ENCODE data around the gene KRT71. TPM values are rescaled to one million over a fixed set of nuclear protein-coding genes. Genes with fewer than 3 reads are reported as not detected.

The KRT71 gene
- total and polyA plus RNA-seq, 7 donors, result not detected

- Histone ChIP-seq H3K9me3 (no peaks in the 10 kb centered on the region), H3K36me3 (no peaks in the 10 kb centered on the region), H3K27me3 (no peaks in the 10 kb centered on the region), H3K4me1 (peaks cover 0 to 13% (median 9%) of the 10 kb centered on the region in 4 donors), H3K27ac (no peak overlapping the region), H3K4me3 (no peak overlapping the region)
- WGBS, 2 donors, result 75 to 76% methylated on average over 7 of the region's 7 CpGs
- TF ChIP-seq POLR2AphosphoS5 (IDR thresholded peaks at IDR 0.05) (no peak), EP300 (IDR thresholded peaks at IDR 0.05) (no peak), POLR2A (IDR thresholded peaks at IDR 0.05) (no peak), CTCF (IDR thresholded peaks at IDR 0.05) (no peak)
- intact Hi-C loops (cut with DNase I), result no loop called here
- DNase-seq, result no peak
Observed at GRCh38 chr12:52542785-52543318, 10.1 kb downstream of the KRT71 start.

GRCh38 chr12:52542157-52542556 lies 10.8 kb downstream of the KRT71 start:
- intact Hi-C loops (cut with DNase I), result no loop called here
- TF ChIP-seq POLR2AphosphoS5 (IDR thresholded peaks at IDR 0.05) (no peak), CTCF (IDR thresholded peaks at IDR 0.05) (no peak)

GRCh38 chr12:52541709-52542108 lies 11.2 kb downstream of the KRT71 start:
- H3K27ac ChIP-seq, result no peak overlapping the region
- no peaks in the 10 kb centered on the region for H3K36me3 ChIP-seq
- no peaks in the 10 kb centered on the region for H3K9me3 ChIP-seq
- H3K4me1 ChIP-seq, result peaks cover 0 to 13% (median 9%) of the 10 kb centered on the region in 4 donors
- intact Hi-C loops (cut with DNase I), result no loop called here
- WGBS, 2 donors, result 92 to 93% methylated on average over 5 of the region's 5 CpGs
- DNase-seq, result no peak
- no peak overlapping the region for H3K4me3 ChIP-seq
- no peaks in the 10 kb centered on the region for H3K27me3 ChIP-seq
- no peak for TF ChIP-seq CTCF (IDR thresholded peaks at IDR 0.05)
- TF ChIP-seq POLR2A (IDR thresholded peaks at IDR 0.05), result no peak
- no peak for TF ChIP-seq EP300 (IDR thresholded peaks at IDR 0.05)
- TF ChIP-seq POLR2AphosphoS5 (IDR thresholded peaks at IDR 0.05), result no peak

More at GRCh38 chr12:52542157-52542556, 10.8 kb downstream of the KRT71 start:
- Histone ChIP-seq H3K27me3 (no peaks in the 10 kb centered on the region), H3K9me3 (no peaks in the 10 kb centered on the region), H3K4me3 (no peak overlapping the region), H3K36me3 (no peaks in the 10 kb centered on the region), H3K4me1 (peaks cover 0 to 13% (median 9%) of the 10 kb centered on the region in 4 donors), H3K27ac (no peak overlapping the region)
- no peak for DNase-seq

GRCh38 chr12:52540531-52540930 lies 12.4 kb downstream of the KRT71 start:
- Histone ChIP-seq H3K4me3 (no peak overlapping the region), H3K27me3 (no peaks in the 10 kb centered on the region), H3K27ac (no peak overlapping the region), H3K4me1 (peaks cover 0 to 13% (median 9%) of the 10 kb centered on the region in 4 donors), H3K9me3 (no peaks in the 10 kb centered on the region), H3K36me3 (no peaks in the 10 kb centered on the region)
- 94% methylated on average over 7 of the region's 7 CpGs for WGBS, 2 donors
- intact Hi-C loops (cut with DNase I), result no loop called here
- no peak for DNase-seq
- TF ChIP-seq EP300 (IDR thresholded peaks at IDR 0.05) (no peak), POLR2A (IDR thresholded peaks at IDR 0.05) (no peak), CTCF (IDR thresholded peaks at IDR 0.05) (no peak), POLR2AphosphoS5 (IDR thresholded peaks at IDR 0.05) (no peak)

GRCh38 chr12:52539821-52540173 lies 13.1 kb downstream of the KRT71 start:
- no peak for DNase-seq
- H3K4me1 ChIP-seq, result peaks cover 0 to 13% (median 9%) of the 10 kb centered on the region in 4 donors
- no peaks in the 10 kb centered on the region for H3K9me3 ChIP-seq
- TF ChIP-seq CTCF (IDR thresholded peaks at IDR 0.05), result no peak
- TF ChIP-seq POLR2AphosphoS5 (IDR thresholded peaks at IDR 0.05), result no peak
- no peak for TF ChIP-seq POLR2A (IDR thresholded peaks at IDR 0.05)
- no peak for TF ChIP-seq EP300 (IDR thresholded peaks at IDR 0.05)
- H3K27ac ChIP-seq, result no peak overlapping the region
- 86 to 88% methylated on average over 3 of the region's 3 CpGs for WGBS, 2 donors
- no peaks in the 10 kb centered on the region for H3K27me3 ChIP-seq
- H3K36me3 ChIP-seq, result no peaks in the 10 kb centered on the region
- intact Hi-C loops (cut with DNase I), result no loop called here
- H3K4me3 ChIP-seq, result no peak overlapping the region

Measured in sigmoid colon (tissue), 7 donors.